H7 (cell line): ENCODE measurements around the gene SERPINA5. TPM values are rescaled to one million over a fixed set of nuclear protein-coding genes. Genes with fewer than 3 reads are reported as not detected.
"Not testable (repeated sequence)": the region's sequence is repeated elsewhere in the genome, so short reads cannot be mapped to it uniquely, and the experiment has no call there.

Experiments used
- DNase-seq: peaks from one replicate; pipeline ENCODE4 v3.0.0; 2012
- H3K27me3 ChIP-seq: 2 replicates; pipeline ENCODE4 v1.6.0; 2011; ENCODE audit warnings: mild to moderate bottlenecking, low read length; ENCODE audit not compliant: control insufficient read depth, insufficient read depth
- H3K36me3 ChIP-seq: replicated peaks from 2 replicates; pipeline ENCODE4 v1.5.1; 2011; ENCODE audit warnings: low read length; ENCODE audit not compliant: control insufficient read depth, insufficient read depth
- H3K4me3 ChIP-seq: 2 replicates; pipeline ENCODE4 v1.5.1; 2011; ENCODE audit warnings: low read depth, mild to moderate bottlenecking, control low read depth, low read length, moderate library complexity; ENCODE audit not compliant: insufficient read depth
- total RNA-seq: library from RNA; depleted of rRNA; stranded (reverse); fragments of >200 nt; shearing (Covaris generic); gene quantifications from 2 replicates; pipeline ENCODE4 v1.2.3, GENCODE V29; 2014

Gene SERPINA5
- total RNA-seq, 1 experiment from 2014 or later = 1.6 TPM

GRCh38 chr14:94577472-94577871 is 3.8 kb upstream of the SERPINA5 start:
- H3K36me3 ChIP-seq, DNase-seq, H3K4me3 ChIP-seq, H3K27me3 ChIP-seq: not testable (repeated sequence)

GRCh38 chr14:94578712-94579111 is 2.5 kb upstream of the SERPINA5 start:
- no peak for DNase-seq
- Histone ChIP-seq H3K4me3 (no peak overlapping the region), H3K36me3 (no peaks in the 10 kb centered on the region), H3K27me3 (peaks cover under 1% of the 10 kb centered on the region; the same call in 1 of the 2 replicates)

GRCh38 chr14:94582199-94582750 is 1.0 kb downstream of the SERPINA5 start:
- DNase-seq = no peak
- Histone ChIP-seq H3K27me3 (no peaks in the 10 kb centered on the region; the same call in 1 of the 2 replicates), H3K36me3 (no peaks in the 10 kb centered on the region), H3K4me3 (no peak overlapping the region)

GRCh38 chr14:94582851-94583250 is 1.6 kb downstream of the SERPINA5 start:
- no peak for DNase-seq
- H3K27me3 ChIP-seq = no peaks in the 10 kb centered on the region; the same call in 1 of the 2 replicates
- H3K4me3 ChIP-seq = no peak overlapping the region
- no peaks in the 10 kb centered on the region for H3K36me3 ChIP-seq

GRCh38 chr14:94583557-94583956 is 2.3 kb downstream of the SERPINA5 start:
- DNase-seq = no peak
- no peaks in the 10 kb centered on the region for H3K36me3 ChIP-seq
- no peak overlapping the region for H3K4me3 ChIP-seq
- no peaks in the 10 kb centered on the region; the same call in 1 of the 2 replicates for H3K27me3 ChIP-seq

GRCh38 chr14:94584591-94585280 is 3.5 kb downstream of the SERPINA5 start:
- H3K27me3 ChIP-seq = no peaks in the 10 kb centered on the region; the same call in 1 of the 2 replicates

GRCh38 chr14:94586635-94587034 is 5.4 kb downstream of the SERPINA5 start:
- H3K4me3 ChIP-seq = no peak overlapping the region
- H3K27me3 ChIP-seq = no peaks in the 10 kb centered on the region; the same call in 1 of the 2 replicates
- no peak for DNase-seq
- no peaks in the 10 kb centered on the region for H3K36me3 ChIP-seq

More at GRCh38 chr14:94584591-94585280, 3.5 kb downstream of the SERPINA5 start:
- Histone ChIP-seq H3K4me3 (no peak overlapping the region), H3K36me3 (no peaks in the 10 kb centered on the region)
- no peak for DNase-seq

GRCh38 chr14:94588311-94588710 is 7.1 kb downstream of the SERPINA5 start:
- no peak for DNase-seq
- Histone ChIP-seq H3K4me3 (no peak overlapping the region), H3K27me3 (no peaks in the 10 kb centered on the region; the same call in 1 of the 2 replicates), H3K36me3 (no peaks in the 10 kb centered on the region)

- H3K4me3 ChIP-seq = no peak overlapping the region
- H3K27me3 ChIP-seq = no peaks in the 10 kb centered on the region; the same call in 1 of the 2 replicates
- no peak for DNase-seq
- no peaks in the 10 kb centered on the region for H3K36me3 ChIP-seq
Measured at GRCh38 chr14:94591073-94591472, 9.8 kb downstream of the SERPINA5 start.

- Histone ChIP-seq H3K27me3 (no peaks in the 10 kb centered on the region), H3K36me3 (no peaks in the 10 kb centered on the region), H3K4me3 (no peak overlapping the region)
- no peak for DNase-seq
Measured at GRCh38 chr14:94591871-94592270, 10.6 kb downstream of the SERPINA5 start.

GRCh38 chr14:94592457-94592856 is 11.2 kb downstream of the SERPINA5 start:
- H3K27me3 ChIP-seq = no peaks in the 10 kb centered on the region
- H3K4me3 ChIP-seq = no peak overlapping the region
- DNase-seq = no peak
- no peaks in the 10 kb centered on the region for H3K36me3 ChIP-seq

- DNase-seq = no peak
- Histone ChIP-seq H3K36me3 (no peaks in the 10 kb centered on the region), H3K4me3 (no peak overlapping the region), H3K27me3 (no peaks in the 10 kb centered on the region)
Measured at GRCh38 chr14:94593376-94593748, 12.1 kb downstream of the SERPINA5 start.

- no peak overlapping the region for H3K4me3 ChIP-seq
- no peak for DNase-seq
- H3K36me3 ChIP-seq = no peaks in the 10 kb centered on the region
- no peaks in the 10 kb centered on the region for H3K27me3 ChIP-seq
Measured at GRCh38 chr14:94593749-94594431, 12.7 kb downstream of the SERPINA5 start.

GRCh38 chr14:94594441-94594840 is 13.2 kb downstream of the SERPINA5 start:
- no peaks in the 10 kb centered on the region for H3K27me3 ChIP-seq
- no peak overlapping the region for H3K4me3 ChIP-seq
- H3K36me3 ChIP-seq = no peaks in the 10 kb centered on the region
- no peak for DNase-seq

- H3K36me3 ChIP-seq = no peaks in the 10 kb centered on the region
- no peak for DNase-seq
- peaks cover 2% of the 10 kb centered on the region; the same call in 1 of the 2 replicates for H3K27me3 ChIP-seq
- no peak overlapping the region for H3K4me3 ChIP-seq
Measured at GRCh38 chr14:94595912-94596311, 14.7 kb downstream of the SERPINA5 start.
